WTC11 (cell line): ENCODE measurements around the gene SMOC2. TPM values are rescaled to one million over a fixed set of nuclear protein-coding genes. Genes with fewer than 3 reads are reported as not detected.

Experiments used
- ATAC-seq: fragments of 200-7000 bp; cut with Tn5 transposase; 2 replicates; pipeline ENCODE4 v1.10.0; 2021; ENCODE audit warnings: mild to moderate bottlenecking, moderate library complexity
- CTCF ChIA-PET: fragments of 300-600 bp; sonication (Branson Sonifier 250); formaldehyde crosslinking; loops from one replicate; lab custom pipeline; 2021; ENCODE audit warnings: antibody characterized with exemption; lab: Charles Lee
- POLR2A ChIA-PET: fragments of 350-600 bp; sonication (Branson Sonifier 250); formaldehyde crosslinking; loops from one replicate; lab custom pipeline; 2021; ENCODE audit warnings: antibody characterized with exemption; lab: Charles Lee
- DNase-seq: peaks from one replicate; pipeline ENCODE4 v3.0.0; 2021; ENCODE audit warnings: low spot score
- H3K27ac Mint-ChIP-seq: 2 replicates; pipeline ENCODE4 v1.8.0; 2021; ENCODE audit warnings: mixed read lengths
- H3K27me3 Mint-ChIP-seq: 2 replicates; pipeline ENCODE4 v1.8.0; 2021; ENCODE audit warnings: low read depth, mild to moderate bottlenecking, moderate library complexity, mixed read lengths
- H3K36me3 Mint-ChIP-seq: 2 replicates; pipeline ENCODE4 v1.8.0; 2021; ENCODE audit warnings: mixed read lengths
- H3K4me1 Mint-ChIP-seq: 2 replicates; pipeline ENCODE4 v1.8.0; 2022; ENCODE audit warnings: mixed read lengths
- H3K4me3 Mint-ChIP-seq: 2 replicates; pipeline ENCODE4 v1.8.0; 2021; ENCODE audit warnings: mild to moderate bottlenecking, moderate library complexity, mixed read lengths
- H3K9me3 Mint-ChIP-seq: 2 replicates; pipeline ENCODE4 v1.8.0; 2021; ENCODE audit warnings: mixed read lengths
- CBFB ChIP-seq: sonication (generic); formaldehyde crosslinking; IDR thresholded peaks from 2 replicates; pipeline ENCODE4 v1.8.1; 2022; ENCODE audit warnings: mild to moderate bottlenecking, low read depth, missing genetic modification reagents
- ELF4 ChIP-seq: sonication (generic); formaldehyde crosslinking; IDR thresholded peaks from 2 replicates; pipeline ENCODE4 v1.8.1; 2022; ENCODE audit warnings: low read depth, mild to moderate bottlenecking, moderate library complexity, missing genetic modification reagents
- FOXK1 ChIP-seq: sonication (generic); formaldehyde crosslinking; IDR thresholded peaks from 2 replicates; pipeline ENCODE4 v1.8.0; 2022; ENCODE audit warnings: mild to moderate bottlenecking, moderate library complexity, missing genetic modification reagents
- HMGA2 ChIP-seq: fragments of 250-450 bp; sonication (Bioruptor Pico); IDR thresholded peaks from 2 replicates; pipeline ENCODE4 v1.4.0; 2021; ENCODE audit warnings: mild to moderate bottlenecking, moderate library complexity
- KAT7 ChIP-seq: sonication (generic); formaldehyde crosslinking; IDR thresholded peaks from 2 replicates; pipeline ENCODE4 v1.8.1; 2023; ENCODE audit warnings: missing genetic modification reagents, mild to moderate bottlenecking, borderline replicate concordance
- MYBL2 ChIP-seq: sonication (generic); formaldehyde crosslinking; IDR thresholded peaks from 2 replicates; pipeline ENCODE4 v1.8.1; 2023; ENCODE audit warnings: mild to moderate bottlenecking, moderate library complexity, missing genetic modification reagents
- NFYB ChIP-seq: sonication (generic); formaldehyde crosslinking; conservative IDR thresholded peaks from 2 replicates; pipeline ENCODE4 v1.8.0; 2022; ENCODE audit warnings: low read depth, missing genetic modification reagents
- NR1H2 ChIP-seq: sonication (generic); formaldehyde crosslinking; IDR thresholded peaks from 2 replicates; pipeline ENCODE4 v1.9.0; 2021; ENCODE audit warnings: mild to moderate bottlenecking, moderate library complexity, missing genetic modification reagents
- PRRX2 ChIP-seq: fragments of 250-450 bp; sonication (Bioruptor Pico); IDR thresholded peaks from 2 replicates; pipeline ENCODE4 v1.8.0; 2021; ENCODE audit warnings: mild to moderate bottlenecking
- SMAD3 ChIP-seq: sonication (generic); formaldehyde crosslinking; IDR thresholded peaks from 2 replicates; pipeline ENCODE4 v1.8.0; 2022; ENCODE audit warnings: missing genetic modification reagents, mild to moderate bottlenecking, borderline replicate concordance
- TP53 ChIP-seq: sonication (generic); formaldehyde crosslinking; IDR thresholded peaks from 2 replicates; pipeline ENCODE4 v1.8.1; 2023; ENCODE audit warnings: mild to moderate bottlenecking, missing genetic modification reagents
- ZNF263 ChIP-seq: sonication (generic); formaldehyde crosslinking; IDR thresholded peaks from 2 replicates; pipeline ENCODE4 v1.8.1; 2022; ENCODE audit warnings: low read depth, mild to moderate bottlenecking, moderate library complexity, missing genetic modification reagents
- ZNF671 ChIP-seq: fragments of 250-450 bp; sonication (Bioruptor Pico); IDR thresholded peaks from 2 replicates; pipeline ENCODE4 v1.8.0; 2021; ENCODE audit warnings: mild to moderate bottlenecking
- total RNA-seq: library from RNA; stranded (reverse); gene quantifications from 3 replicates; pipeline ENCODE4 v1.2.3, GENCODE V29; 2021
- TF ChIP-seq, protein P1 (sequence below): fragments of 250-450 bp; sonication (Bioruptor Pico); IDR thresholded peaks from 2 replicates; pipeline ENCODE4 v1.8.0; 2021; ENCODE audit warnings: mild to moderate bottlenecking
- TF ChIP-seq, protein P2 (sequence below): fragments of 250-450 bp; sonication (Bioruptor Pico); IDR thresholded peaks from 2 replicates; pipeline ENCODE4 v1.9.0; 2021; ENCODE audit warnings: mild to moderate bottlenecking, borderline replicate concordance
- TF ChIP-seq, protein P3 (sequence below): sonication (generic); formaldehyde crosslinking; IDR thresholded peaks from 2 replicates; pipeline ENCODE4 v1.8.0; 2022; ENCODE audit warnings: mild to moderate bottlenecking, missing genetic modification reagents
- TF ChIP-seq, protein P4 (sequence below): sonication (generic); formaldehyde crosslinking; IDR thresholded peaks from 2 replicates; pipeline ENCODE4 v1.8.0; 2022; ENCODE audit warnings: missing genetic modification reagents
- TF ChIP-seq, protein P5 (sequence below): sonication (generic); formaldehyde crosslinking; IDR thresholded peaks from 2 replicates; pipeline ENCODE4 v1.8.1; 2023; ENCODE audit warnings: mild to moderate bottlenecking, missing genetic modification reagents, moderate library complexity
- TF ChIP-seq, protein P6 (sequence below): sonication (generic); formaldehyde crosslinking; IDR thresholded peaks from 2 replicates; pipeline ENCODE4 v1.8.1; 2023; ENCODE audit warnings: mild to moderate bottlenecking, missing genetic modification reagents
- TF ChIP-seq, protein P7 (sequence below): sonication (generic); formaldehyde crosslinking; IDR thresholded peaks from 2 replicates; pipeline ENCODE4 v1.8.1; 2023; ENCODE audit warnings: mild to moderate bottlenecking, missing genetic modification reagents, borderline replicate concordance

SMOC2 gene
- total RNA-seq, 1 experiment from 2014 or later = 3.9 TPM

DNA sequence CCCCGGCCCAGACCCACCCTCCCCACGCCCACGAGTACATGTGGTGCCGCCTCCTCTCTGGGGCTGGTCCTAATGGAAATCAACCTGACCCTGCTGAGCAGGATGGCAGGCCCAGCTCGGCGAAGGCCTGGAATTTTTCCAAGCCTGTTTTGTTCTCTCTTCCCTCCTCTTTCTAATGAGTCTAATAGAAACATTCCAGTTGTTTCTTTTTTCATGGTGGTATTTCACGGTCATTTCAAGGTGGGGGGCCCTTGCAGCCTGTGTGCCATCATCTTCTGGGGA, 16.6 kb downstream of the SMOC2 start (continued):
- TF ChIP-seq, protein P1, sequence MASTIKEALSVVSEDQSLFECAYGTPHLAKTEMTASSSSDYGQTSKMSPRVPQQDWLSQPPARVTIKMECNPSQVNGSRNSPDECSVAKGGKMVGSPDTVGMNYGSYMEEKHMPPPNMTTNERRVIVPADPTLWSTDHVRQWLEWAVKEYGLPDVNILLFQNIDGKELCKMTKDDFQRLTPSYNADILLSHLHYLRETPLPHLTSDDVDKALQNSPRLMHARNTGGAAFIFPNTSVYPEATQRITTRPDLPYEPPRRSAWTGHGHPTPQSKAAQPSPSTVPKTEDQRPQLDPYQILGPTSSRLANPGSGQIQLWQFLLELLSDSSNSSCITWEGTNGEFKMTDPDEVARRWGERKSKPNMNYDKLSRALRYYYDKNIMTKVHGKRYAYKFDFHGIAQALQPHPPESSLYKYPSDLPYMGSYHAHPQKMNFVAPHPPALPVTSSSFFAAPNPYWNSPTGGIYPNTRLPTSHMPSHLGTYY = no peak
- no peak for TF ChIP-seq TP53 (CRISPR knock-in tag)
- no peak for TF ChIP-seq KAT7 (CRISPR knock-in tag)
- TF ChIP-seq FOXK1 (CRISPR knock-in tag) = no peak
- TF ChIP-seq, protein P2, sequence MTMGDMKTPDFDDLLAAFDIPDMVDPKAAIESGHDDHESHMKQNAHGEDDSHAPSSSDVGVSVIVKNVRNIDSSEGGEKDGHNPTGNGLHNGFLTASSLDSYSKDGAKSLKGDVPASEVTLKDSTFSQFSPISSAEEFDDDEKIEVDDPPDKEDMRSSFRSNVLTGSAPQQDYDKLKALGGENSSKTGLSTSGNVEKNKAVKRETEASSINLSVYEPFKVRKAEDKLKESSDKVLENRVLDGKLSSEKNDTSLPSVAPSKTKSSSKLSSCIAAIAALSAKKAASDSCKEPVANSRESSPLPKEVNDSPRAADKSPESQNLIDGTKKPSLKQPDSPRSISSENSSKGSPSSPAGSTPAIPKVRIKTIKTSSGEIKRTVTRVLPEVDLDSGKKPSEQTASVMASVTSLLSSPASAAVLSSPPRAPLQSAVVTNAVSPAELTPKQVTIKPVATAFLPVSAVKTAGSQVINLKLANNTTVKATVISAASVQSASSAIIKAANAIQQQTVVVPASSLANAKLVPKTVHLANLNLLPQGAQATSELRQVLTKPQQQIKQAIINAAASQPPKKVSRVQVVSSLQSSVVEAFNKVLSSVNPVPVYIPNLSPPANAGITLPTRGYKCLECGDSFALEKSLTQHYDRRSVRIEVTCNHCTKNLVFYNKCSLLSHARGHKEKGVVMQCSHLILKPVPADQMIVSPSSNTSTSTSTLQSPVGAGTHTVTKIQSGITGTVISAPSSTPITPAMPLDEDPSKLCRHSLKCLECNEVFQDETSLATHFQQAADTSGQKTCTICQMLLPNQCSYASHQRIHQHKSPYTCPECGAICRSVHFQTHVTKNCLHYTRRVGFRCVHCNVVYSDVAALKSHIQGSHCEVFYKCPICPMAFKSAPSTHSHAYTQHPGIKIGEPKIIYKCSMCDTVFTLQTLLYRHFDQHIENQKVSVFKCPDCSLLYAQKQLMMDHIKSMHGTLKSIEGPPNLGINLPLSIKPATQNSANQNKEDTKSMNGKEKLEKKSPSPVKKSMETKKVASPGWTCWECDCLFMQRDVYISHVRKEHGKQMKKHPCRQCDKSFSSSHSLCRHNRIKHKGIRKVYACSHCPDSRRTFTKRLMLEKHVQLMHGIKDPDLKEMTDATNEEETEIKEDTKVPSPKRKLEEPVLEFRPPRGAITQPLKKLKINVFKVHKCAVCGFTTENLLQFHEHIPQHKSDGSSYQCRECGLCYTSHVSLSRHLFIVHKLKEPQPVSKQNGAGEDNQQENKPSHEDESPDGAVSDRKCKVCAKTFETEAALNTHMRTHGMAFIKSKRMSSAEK (CRISPR knock-in tag) = no peak
- no peak for TF ChIP-seq HMGA2 (CRISPR knock-in tag)
- TF ChIP-seq, protein P3, sequence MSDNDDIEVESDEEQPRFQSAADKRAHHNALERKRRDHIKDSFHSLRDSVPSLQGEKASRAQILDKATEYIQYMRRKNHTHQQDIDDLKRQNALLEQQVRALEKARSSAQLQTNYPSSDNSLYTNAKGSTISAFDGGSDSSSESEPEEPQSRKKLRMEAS (CRISPR knock-in tag) = no peak
- no peak for TF ChIP-seq NR1H2
- TF ChIP-seq, protein P4, sequence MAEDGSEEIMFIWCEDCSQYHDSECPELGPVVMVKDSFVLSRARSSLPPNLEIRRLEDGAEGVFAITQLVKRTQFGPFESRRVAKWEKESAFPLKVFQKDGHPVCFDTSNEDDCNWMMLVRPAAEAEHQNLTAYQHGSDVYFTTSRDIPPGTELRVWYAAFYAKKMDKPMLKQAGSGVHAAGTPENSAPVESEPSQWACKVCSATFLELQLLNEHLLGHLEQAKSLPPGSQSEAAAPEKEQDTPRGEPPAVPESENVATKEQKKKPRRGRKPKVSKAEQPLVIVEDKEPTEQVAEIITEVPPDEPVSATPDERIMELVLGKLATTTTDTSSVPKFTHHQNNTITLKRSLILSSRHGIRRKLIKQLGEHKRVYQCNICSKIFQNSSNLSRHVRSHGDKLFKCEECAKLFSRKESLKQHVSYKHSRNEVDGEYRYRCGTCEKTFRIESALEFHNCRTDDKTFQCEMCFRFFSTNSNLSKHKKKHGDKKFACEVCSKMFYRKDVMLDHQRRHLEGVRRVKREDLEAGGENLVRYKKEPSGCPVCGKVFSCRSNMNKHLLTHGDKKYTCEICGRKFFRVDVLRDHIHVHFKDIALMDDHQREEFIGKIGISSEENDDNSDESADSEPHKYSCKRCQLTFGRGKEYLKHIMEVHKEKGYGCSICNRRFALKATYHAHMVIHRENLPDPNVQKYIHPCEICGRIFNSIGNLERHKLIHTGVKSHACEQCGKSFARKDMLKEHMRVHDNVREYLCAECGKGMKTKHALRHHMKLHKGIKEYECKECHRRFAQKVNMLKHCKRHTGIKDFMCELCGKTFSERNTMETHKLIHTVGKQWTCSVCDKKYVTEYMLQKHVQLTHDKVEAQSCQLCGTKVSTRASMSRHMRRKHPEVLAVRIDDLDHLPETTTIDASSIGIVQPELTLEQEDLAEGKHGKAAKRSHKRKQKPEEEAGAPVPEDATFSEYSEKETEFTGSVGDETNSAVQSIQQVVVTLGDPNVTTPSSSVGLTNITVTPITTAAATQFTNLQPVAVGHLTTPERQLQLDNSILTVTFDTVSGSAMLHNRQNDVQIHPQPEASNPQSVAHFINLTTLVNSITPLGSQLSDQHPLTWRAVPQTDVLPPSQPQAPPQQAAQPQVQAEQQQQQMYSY (CRISPR knock-in tag) = no peak
- TF ChIP-seq, protein P5, sequence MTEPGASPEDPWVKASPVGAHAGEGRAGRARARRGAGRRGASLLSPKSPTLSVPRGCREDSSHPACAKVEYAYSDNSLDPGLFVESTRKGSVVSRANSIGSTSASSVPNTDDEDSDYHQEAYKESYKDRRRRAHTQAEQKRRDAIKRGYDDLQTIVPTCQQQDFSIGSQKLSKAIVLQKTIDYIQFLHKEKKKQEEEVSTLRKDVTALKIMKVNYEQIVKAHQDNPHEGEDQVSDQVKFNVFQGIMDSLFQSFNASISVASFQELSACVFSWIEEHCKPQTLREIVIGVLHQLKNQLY = no peak
- TF ChIP-seq ZNF263 = no peak
- no peak for TF ChIP-seq CBFB (CRISPR knock-in tag)

DNA sequence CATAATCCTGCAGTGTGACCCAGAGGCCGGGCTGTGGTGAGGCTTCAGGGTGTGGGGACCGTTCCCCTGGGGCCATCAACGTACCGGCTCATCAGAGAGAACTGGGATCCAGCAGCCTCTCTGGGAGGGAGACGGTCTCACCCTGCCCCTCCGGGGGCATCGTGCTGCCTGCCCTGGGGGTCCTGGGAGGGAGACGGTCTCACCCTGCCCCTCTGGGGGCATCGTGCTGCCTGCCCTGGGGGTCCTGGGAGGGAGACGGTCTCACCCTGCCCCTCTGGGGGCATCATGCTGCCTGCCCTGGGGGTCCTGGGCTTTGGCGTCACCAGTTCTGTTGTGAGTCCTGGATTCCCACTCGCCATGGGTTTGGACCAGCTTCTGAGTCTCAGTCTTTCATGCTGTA, 17.1 kb downstream of the SMOC2 start:
- no peaks in the 10 kb centered on the region for H3K36me3 Mint-ChIP-seq
- no peaks in the 10 kb centered on the region for H3K27me3 Mint-ChIP-seq
- ATAC-seq (no peak), DNase-seq (no peak)
- H3K4me3 Mint-ChIP-seq = no peak overlapping the region
- ChIA-PET CTCF (no interaction called here), POLR2A (no interaction called here)
- H3K27ac Mint-ChIP-seq = no peak overlapping the region
- TF ChIP-seq NFYB (CRISPR knock-in tag) (no peak), MYBL2 (no peak), PRRX2 (CRISPR knock-in tag) (no peak), SMAD3 (CRISPR knock-in tag) (no peak)
- H3K9me3 Mint-ChIP-seq = no peaks in the 10 kb centered on the region
- peaks cover 11% of the 10 kb centered on the region for H3K4me1 Mint-ChIP-seq

DNA sequence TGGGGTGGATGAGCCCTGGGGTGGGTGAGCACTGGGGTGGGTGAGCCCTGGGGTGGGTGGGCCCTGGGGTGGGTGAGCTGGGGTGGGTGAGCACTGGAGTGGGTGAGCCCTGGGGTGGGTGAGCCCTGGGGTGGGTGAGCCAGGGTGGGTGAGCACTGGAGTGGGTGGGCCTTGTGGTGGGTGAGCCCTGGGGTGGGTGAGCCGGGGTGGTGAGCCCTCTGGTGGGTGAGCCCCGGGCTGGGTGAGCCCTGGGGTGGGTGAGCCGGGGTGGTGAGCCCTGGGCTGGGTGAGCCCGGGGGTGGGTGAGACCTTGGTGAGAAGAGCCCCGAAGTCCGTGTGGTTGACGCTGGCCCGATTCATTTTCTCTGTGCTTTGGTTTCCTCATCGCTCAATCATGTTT, 18.6 kb downstream of the SMOC2 start:
- no peak overlapping the region for H3K27ac Mint-ChIP-seq
- ATAC-seq (no peak), DNase-seq (no peak)
- no peaks in the 10 kb centered on the region for H3K36me3 Mint-ChIP-seq
- ChIA-PET CTCF (no interaction called here), POLR2A (no interaction called here)
- H3K4me1 Mint-ChIP-seq = peaks cover 3% of the 10 kb centered on the region
- no peak overlapping the region for H3K4me3 Mint-ChIP-seq
- H3K27me3 Mint-ChIP-seq = no peaks in the 10 kb centered on the region
- H3K9me3 Mint-ChIP-seq = no peaks in the 10 kb centered on the region
- TF ChIP-seq ELF4 (no peak), ZNF671 (CRISPR knock-in tag) (no peak)
- TF ChIP-seq, protein P6, sequence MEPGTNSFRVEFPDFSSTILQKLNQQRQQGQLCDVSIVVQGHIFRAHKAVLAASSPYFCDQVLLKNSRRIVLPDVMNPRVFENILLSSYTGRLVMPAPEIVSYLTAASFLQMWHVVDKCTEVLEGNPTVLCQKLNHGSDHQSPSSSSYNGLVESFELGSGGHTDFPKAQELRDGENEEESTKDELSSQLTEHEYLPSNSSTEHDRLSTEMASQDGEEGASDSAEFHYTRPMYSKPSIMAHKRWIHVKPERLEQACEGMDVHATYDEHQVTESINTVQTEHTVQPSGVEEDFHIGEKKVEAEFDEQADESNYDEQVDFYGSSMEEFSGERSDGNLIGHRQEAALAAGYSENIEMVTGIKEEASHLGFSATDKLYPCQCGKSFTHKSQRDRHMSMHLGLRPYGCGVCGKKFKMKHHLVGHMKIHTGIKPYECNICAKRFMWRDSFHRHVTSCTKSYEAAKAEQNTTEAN (CRISPR knock-in tag) = no peak
- TF ChIP-seq, protein P7, sequence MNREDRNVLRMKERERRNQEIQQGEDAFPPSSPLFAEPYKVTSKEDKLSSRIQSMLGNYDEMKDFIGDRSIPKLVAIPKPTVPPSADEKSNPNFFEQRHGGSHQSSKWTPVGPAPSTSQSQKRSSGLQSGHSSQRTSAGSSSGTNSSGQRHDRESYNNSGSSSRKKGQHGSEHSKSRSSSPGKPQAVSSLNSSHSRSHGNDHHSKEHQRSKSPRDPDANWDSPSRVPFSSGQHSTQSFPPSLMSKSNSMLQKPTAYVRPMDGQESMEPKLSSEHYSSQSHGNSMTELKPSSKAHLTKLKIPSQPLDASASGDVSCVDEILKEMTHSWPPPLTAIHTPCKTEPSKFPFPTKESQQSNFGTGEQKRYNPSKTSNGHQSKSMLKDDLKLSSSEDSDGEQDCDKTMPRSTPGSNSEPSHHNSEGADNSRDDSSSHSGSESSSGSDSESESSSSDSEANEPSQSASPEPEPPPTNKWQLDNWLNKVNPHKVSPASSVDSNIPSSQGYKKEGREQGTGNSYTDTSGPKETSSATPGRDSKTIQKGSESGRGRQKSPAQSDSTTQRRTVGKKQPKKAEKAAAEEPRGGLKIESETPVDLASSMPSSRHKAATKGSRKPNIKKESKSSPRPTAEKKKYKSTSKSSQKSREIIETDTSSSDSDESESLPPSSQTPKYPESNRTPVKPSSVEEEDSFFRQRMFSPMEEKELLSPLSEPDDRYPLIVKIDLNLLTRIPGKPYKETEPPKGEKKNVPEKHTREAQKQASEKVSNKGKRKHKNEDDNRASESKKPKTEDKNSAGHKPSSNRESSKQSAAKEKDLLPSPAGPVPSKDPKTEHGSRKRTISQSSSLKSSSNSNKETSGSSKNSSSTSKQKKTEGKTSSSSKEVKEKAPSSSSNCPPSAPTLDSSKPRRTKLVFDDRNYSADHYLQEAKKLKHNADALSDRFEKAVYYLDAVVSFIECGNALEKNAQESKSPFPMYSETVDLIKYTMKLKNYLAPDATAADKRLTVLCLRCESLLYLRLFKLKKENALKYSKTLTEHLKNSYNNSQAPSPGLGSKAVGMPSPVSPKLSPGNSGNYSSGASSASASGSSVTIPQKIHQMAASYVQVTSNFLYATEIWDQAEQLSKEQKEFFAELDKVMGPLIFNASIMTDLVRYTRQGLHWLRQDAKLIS (CRISPR knock-in tag) = no peak
